Right lobe of liver (tissue), 4 donors: ENCODE measurements around the gene STK24.

Experiments
- POLR2A ChIP-seq: fragments of 450-650 bp; IDR thresholded peaks from one replicate; pipeline ENCODE4 v1.6.1; 2017; ENCODE audit warnings: antibody characterized with exemption, mild to moderate bottlenecking
- TF ChIP-seq, protein P1 (sequence below), 4 donors: fragments of 200-600 bp in 3 of 4; fragments of 450-650 bp in 1 of 4; IDR thresholded peaks; one replicate each; pipeline versions ENCODE4 v1.5.1 to v1.8.0; 2016 to 2022; ENCODE audit warnings: antibody characterized with exemption in 4 of 4, mild to moderate bottlenecking in 2 of 4
- donor health status: DM: no; HTN: no; CAD: no.
- donor health status: DM: no; HTN: no; CAD: no.
- donor health status: DM: no; HTN: yes; CAD: no.

DNA sequence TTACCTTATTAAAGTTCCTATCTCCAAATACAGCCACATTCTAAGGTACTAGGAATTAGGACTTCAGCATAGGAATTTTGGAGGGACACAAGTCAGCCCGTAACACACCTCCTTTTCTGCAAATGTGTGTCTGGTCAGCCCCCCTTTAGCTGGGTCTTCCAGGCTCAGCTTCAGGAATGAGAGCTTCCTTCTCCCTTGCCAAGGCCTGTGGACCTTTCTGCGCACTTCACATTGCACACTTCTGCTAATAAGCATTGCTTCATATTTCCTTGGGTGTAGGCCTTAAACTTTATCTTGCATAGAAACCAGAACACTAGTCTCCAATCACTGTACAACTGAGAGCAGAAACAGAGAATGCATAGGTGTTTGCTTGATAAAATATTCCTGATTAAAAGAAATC, 4.5 kb upstream of the STK24 start:
- TF ChIP-seq, protein P1, sequence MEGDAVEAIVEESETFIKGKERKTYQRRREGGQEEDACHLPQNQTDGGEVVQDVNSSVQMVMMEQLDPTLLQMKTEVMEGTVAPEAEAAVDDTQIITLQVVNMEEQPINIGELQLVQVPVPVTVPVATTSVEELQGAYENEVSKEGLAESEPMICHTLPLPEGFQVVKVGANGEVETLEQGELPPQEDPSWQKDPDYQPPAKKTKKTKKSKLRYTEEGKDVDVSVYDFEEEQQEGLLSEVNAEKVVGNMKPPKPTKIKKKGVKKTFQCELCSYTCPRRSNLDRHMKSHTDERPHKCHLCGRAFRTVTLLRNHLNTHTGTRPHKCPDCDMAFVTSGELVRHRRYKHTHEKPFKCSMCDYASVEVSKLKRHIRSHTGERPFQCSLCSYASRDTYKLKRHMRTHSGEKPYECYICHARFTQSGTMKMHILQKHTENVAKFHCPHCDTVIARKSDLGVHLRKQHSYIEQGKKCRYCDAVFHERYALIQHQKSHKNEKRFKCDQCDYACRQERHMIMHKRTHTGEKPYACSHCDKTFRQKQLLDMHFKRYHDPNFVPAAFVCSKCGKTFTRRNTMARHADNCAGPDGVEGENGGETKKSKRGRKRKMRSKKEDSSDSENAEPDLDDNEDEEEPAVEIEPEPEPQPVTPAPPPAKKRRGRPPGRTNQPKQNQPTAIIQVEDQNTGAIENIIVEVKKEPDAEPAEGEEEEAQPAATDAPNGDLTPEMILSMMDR (IDR thresholded peaks at IDR 0.05): no peak
- TF ChIP-seq POLR2A: no peak
